ENCODE results near the gene DCANP1.

DCANP1 gene

DNA sequence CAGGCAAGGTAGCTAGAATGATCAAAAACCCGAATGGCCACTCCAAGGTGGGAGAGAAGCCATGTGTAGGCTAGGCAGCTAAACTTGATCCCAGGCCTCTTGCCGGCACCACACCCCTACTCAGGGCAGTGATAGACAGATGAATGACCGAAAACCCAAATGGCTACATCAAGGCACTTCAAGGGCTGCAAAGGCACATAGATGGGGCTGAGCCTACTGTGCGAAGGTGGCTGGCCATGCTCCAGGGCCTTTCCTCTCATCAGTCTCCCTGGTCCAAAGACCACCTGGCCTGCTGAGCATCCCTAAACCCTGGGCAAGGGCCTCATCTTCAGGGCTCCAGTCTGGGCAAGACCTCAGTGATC, 8.7 kb upstream of the DCANP1 start:
- no peak for FAIRE-seq

DNA sequence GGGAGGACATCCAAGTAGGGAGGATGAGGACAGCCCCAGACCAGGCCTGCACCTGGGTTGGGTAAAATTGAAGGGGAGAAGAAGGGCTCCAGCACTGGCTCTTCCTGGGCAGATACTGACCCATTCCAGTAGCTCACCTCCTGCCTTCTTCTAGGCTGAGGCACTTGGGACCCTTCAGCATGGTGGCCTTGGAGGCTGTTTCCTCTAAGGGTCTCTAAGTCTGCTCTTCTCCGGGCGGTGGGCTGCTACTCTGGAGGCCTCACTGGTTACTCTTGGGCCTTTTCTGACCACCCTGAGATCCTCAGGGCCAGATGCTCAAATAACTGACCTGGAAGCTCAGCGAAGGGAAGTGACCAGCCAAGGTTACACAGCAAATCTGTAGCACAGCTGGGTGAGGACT, 7.8 kb upstream of the DCANP1 start:
- no peak for FAIRE-seq

DNA sequence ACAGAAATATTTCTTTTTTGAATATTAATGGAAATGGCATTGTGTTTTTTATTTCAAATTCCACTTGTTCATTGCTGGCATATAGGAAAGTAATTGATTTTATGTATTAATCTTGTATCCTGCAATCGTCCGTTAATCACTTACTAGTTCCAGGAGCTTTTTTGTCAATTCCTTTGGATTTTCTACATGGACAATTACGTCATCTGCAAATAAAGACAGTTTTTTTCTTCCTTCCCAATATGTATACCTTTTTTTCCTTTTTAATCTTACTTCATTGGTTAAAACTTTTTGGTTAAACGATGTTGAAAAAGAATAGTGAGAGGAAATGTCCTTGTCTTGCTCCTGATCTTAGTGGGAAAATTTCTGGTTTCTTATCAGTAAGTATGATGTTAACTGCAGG, 6.5 kb upstream of the DCANP1 start:
- no peak for FAIRE-seq

DNA sequence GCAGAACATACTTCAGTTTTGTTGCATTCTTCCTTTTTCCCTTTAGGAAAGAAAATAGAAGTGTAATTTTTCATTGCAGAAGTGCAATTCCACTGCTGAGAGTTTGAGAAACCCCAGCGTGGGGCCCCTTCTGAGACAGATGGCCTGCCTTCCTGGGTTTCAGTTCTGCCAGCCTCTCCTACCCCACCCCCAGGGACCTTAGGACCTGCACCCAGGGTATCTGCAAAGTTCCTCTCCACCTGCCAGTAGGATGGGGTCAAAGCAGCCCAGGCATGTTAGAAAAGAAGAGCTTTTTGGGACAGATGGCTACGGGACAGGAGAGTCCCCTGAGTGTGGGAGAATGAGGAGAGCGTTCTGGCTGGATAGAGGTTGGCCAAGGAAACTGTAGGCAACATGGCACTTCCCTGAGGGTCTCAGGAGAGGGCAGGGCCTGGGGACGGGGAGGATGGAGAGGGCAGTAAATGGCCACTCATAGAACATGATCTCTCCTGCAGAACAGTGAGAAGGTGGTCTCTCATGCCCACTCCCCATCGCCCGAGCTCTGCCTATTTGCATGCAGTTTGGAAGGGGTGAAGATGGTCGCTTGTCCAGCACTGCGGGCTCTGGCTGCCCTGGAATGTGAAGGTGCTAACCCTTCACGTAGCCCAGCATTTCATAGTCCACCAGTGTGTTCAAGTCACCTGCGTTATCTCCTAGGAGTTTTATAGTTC, 5.3 kb upstream of the DCANP1 start, which contains the start of gene TIFAB:
Gene TIFAB, minus strand, starts transcription at position 31 of the 710 bp plus-strand sequence. CDS start 2,412 bp downstream, outside the sequence.
- no peak for FAIRE-seq

DNA sequence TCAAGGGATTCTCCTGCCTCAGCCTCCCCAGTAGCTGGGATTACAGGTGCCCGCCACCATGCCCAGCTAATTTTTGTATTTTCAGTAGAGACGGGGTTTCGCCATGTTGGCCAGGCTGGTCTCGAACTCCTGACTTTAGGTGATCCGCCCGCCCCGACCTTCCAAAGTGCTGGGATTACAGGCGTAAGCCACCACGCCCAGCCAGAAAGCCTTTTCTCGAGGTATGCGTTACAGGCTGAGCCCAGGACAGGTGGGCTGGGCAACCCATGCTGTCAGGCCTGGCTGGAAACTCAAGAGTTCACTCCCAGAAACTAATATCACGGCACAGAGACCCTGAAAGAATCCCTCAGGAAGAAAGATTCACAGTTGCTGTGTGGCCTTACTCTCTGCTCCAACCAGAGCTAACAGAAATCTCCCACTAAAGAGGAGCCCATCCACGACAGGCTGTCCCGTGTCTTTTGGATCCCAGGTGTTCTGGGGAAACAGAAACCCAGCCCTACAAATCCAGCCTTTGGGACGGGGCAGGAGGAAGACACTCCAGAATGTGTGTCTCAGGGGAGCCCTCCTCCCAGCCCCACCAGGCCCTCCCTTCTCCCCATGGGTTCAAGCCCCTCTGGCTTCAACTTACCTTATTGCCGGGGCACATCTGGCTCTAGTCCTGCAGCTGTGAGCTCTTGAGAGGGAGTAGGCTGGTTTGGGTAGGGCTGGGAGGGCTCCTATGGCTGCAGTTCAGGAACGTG, 4.6 kb upstream of the DCANP1 start:
- no peak for FAIRE-seq

DNA sequence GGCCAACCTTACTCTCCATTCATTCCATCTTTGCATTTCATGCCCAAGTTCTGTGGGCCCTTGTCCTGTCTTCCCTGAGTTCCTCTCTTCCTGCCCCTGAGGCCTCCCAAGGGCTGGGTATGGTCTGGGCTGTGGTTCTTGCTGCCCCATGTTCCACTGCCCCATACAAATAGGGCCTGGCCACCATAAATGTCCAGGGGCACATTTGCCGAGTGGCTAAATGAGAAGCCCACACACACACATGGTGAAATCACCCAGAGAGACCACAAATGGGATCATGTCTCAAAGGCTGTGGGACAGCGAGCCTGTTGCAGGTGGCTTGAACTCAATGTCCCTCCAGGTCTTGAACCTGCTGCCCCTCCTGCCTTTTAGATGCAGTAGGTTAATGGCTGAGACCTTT, 3.8 kb upstream of the DCANP1 start:
- FAIRE-seq = no peak

DNA sequence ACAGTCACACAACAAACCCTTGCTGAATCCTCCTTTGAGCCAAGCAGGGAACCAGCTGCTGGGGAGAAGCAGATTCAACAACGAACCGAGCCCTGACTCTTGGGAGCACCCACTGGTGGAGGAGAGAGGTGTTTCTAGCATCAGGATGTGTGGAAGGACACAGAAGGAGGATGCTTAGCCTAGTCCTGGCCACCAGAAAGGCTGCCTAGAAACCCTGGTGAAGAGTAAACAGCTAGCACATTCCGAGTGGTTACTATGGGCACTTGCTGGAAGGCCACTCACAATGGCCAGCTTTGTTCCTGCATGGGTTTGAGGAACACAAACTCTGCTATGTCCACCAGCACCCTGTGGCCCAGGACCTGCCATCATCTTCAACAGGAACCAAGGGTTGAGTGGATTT, 3.2 kb upstream of the DCANP1 start:
- FAIRE-seq = no peak

DNA sequence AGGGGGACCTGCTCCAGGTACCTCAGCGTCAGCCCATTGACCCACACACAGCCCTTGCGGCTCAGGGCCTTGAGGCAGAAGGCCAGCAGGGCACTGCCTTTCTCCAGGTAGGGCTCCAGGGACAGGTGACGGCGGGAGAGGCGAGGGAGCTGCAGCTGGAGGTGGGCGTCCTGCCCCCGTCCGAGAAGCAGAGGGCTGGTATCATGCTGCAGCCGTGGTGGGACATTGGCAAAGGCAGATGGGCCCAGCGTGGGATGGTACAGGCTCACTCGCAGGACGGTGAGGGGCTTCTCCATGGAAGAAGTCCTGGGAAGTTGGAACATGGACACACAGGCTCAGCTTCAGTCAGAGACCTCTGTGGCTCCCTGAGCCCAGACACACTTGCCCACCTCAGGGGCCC, 2.5 kb upstream of the DCANP1 start:
- FAIRE-seq = no peak

DNA sequence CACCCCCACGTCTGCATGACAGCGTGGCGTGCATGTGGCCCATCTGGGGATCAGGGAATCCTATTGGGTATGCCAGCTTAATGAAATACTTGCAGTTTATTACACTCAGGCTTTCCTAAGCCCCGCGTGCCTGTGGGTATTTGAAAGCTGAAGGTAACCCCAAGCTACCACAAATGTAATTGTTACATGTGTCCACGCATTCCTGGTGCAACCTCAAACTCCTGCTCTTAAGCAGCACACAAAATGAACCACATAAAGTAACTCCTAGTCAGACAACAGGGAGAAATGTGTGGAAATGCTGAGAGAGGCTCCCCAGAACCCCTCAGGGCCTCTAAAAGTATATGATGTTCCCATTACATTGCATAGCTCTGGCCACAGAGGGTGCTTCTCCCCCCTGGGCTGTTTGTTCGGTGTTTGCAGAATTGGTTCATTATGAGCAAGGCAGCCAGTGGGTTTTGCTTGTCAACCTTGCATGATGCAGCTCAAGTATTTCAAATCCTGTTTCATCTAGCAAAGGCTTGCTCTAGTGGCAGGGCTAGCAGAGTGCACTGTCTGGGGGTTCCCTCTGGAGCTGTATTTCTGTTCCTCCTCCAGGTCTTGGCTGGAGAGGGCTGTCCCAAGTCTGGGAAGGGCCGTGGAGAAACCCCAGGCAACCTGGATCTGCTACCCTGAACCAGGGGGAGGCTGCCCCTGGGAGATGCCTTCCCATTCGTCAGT, 1.8 kb upstream of the DCANP1 start:
- no peak for FAIRE-seq

DNA sequence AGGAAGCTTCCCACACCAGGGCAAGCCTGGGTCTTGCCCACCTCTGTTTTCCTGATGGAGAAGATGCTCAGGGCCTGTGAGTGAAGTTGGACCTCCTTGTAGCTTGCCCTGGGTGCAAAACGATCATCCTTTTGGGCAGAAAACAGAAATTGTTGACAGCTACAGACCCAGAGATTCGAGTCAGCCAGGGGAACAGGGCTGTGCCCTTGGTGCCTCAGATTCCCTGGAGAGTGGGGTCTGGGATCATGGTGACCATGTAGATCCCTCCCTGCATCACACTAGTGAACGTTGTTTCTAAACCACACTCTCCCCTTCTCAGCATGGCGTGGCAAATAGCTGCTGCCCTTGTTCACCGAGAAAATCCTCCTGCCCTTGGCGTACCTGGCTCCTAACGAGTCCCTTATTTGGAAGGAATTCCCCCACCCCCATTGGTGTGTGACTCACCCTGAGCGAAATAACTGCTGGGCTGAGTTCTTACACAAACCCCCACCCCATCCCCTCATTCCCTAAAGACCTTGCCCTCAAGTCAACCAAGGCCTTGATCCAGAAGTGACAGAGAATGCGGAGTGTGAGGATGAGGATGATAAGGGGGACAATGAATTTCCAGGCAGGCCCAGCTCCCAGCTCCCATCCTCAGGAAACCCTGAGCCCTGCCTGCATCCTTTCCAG, 1.1 kb upstream of the DCANP1 start:
- FAIRE-seq = no peak

DNA sequence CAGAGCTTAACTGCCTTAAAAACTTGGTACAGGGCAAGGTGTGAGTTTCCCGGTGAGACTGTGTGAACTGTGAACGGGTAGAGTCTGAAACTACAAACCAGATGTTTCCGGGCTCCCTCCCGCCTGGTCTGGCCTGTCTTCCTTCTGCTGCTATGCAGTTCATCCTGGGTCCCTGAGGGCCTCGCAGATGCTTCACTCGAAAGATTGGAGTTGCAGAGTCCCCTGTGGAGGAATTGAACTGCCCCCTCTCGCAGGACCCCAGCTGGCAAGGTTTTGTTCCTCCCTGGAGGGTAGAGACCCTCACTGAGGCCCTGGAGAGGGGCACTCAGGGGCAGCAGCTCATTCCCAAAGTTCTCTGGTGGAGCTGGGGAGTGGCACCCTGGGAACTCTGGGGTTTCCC, 533 bp downstream of the DCANP1 start:
- FAIRE-seq = no peak

DNA sequence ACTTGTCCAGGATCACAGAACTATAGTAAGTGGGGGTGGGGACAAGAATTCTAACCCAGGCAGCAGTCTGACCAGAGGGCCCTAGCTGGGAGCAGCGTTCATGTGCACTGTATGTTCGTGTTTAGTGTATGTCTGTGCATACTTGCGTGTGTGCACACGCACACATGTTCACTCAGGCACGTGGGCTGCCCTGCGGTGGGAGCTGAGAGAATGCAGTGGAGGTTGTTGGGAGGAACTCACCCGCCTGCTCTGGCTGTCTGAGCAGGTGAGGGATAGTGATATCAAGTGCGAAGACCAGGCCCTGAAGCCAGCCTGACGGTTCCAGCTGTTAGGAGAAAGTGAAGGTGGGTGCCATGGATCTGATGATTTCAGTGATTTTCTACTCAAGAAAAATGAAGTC, 942 bp downstream of the DCANP1 start:
- no peak for FAIRE-seq

DNA sequence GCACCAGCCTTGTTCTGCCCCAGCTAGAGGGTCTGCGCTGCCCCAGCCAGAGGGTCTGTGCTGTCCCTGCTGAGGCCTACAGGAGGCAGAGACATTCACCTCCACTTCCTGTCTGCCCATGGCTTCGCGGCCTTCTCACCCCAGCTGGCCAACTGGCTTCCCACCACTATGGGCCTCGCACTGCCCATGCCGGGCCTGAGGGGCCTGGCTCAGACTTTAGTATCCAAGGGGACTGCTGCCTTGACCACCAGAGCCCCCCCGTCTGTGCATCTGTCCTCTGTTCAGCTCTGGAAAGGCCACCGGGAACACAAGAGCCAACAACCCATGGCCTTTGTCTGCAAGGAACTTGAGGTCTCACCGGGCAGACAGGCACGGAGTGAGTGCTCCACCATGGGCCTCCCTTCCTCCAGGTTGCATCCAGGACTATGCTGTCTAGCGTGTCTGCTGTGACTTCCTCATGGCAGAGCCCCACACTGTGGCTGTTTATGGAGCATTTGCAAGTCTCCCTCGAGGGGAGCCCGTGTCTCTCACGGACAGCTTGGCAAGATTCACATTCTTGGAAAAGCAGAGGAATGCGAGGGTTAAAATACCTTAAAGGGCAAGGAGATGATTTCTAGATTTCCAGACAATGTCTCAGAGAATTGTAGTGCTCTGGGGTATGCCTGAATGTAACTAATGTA, 1.7 kb downstream of the DCANP1 start:
- FAIRE-seq = no peak

DNA sequence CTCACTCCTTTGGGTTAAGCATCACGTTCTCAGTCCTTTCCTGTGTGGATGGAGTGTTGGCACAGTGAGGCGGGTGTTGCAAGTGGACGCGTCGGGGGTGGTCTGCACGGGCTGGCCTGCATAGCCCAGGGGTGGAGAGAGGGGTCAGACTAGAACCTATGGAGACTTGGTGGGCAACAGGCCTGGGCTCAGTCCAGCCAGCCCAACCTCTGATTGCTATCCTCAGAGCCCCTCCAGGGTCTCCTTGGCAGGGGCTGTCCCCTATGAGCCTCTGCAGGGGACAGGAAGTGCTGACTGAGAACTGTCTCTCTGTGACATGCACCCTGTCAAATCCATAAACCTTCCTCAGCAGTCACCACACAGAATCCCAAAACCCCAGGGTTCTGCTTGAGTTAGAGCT, 2.3 kb downstream of the DCANP1 start:
- no peak for FAIRE-seq

DNA sequence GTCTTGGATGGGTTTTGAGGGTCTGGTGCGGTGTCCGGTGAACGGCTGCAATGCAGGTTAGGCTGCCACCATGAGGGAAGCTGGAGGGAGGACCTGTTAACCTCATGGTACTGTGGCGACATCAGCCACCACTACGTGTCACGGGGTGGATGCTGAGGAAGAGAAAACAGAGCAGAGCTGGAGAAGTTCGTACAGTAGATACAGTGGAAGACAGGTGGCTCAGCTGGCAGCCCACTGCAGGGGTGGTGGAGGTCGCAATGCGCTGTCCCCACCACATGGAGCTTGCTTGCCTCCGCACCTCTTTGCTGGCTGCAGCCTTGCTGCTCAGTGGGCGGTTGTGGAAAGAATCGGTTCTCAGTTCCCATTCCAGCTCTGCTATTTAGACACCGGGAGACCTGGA, 2.8 kb downstream of the DCANP1 start:
- FAIRE-seq = no peak

DNA sequence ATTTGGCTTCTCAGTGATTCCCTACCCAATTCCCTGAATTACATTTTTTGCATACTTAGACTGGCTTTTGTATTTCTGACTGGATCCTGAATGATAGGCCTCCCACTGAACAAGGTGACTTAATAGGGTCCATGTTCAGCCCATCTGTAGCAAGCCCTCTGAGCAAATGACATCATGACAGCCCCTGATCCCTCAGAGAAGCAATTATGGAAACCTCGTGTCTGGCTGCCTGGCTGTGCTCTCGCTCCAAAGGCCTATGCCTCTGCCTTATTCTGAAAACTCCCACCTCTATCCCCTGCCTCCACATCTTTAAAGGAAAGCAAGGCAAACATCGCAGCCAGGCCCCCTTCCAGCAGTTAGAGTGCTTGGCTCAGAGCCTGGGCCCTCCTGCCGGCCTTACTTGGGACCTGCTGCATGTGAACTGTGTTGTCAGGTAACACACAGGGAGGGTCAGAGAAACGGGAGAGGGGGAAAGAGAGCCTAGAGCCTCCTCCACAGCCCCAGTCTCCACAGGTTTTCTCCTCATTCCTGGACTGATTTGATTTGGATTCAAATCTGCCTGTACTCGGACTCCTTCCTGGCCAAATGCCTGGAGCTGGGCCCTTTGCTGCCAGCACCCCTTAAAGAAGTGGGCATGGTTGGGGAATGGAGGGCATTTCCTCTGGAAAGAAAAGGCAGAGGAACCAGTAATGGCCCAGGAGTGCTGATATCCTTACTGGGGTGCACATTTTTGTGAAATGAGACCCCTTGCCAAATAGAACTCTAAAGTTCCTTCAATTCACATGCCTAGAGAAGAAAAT, 3.8 kb downstream of the DCANP1 start:
- no peak for FAIRE-seq

DNA sequence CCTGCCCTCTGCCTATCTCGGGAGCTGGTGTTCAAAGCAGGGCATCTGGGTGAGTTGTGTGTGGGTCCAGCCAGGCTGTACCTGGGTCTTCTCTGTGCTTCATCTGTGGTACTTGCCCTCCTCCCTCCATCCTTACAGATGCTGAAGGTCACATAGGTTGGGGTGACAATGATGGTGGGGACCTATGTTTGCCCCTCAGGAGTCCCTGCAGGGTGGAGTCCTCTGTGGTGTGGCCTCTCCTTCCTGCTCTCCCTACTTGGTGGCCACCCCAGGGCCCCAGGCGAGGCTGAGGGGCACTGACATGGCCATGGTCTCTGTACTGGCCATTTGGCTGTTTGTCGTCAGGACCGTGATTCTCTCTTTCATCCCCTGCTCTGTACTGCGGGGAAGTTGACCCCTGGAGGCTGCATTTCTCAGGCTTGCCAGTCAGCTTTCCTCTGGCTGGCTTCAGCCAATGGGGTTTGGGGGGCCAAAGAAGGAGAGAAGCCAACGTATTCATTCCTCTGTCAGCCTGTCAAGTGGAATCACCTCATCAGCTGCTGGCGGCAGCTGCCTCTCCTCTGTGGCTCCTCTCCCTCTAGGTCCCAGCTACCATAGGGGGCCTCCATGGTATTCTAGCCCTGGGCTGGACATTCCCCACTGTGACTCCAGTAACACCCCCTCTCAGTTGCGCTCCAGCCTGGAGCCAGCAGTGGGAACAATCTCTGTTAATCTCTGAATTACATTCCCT, 4.6 kb downstream of the DCANP1 start:
- FAIRE-seq = no peak

DNA sequence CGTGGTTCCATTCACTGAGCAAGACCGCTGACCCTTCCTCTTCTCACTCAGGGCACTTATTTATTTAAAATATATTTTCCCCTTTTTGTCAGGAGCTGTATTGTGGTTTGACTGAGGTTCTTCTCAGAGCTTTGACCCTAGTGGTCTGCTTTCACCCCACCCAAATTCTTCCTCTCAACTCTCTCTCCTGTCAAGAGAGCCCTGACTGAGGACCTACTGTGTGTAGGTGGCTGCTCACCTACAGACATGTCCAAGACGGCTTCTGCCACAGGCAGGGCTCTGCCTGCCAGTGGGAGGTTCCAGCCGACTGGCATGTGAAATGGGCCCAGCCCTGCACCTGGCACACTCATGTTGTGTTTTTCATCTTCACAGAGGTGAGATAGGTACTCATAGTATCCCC, 5.2 kb downstream of the DCANP1 start:
- no peak for FAIRE-seq

DNA sequence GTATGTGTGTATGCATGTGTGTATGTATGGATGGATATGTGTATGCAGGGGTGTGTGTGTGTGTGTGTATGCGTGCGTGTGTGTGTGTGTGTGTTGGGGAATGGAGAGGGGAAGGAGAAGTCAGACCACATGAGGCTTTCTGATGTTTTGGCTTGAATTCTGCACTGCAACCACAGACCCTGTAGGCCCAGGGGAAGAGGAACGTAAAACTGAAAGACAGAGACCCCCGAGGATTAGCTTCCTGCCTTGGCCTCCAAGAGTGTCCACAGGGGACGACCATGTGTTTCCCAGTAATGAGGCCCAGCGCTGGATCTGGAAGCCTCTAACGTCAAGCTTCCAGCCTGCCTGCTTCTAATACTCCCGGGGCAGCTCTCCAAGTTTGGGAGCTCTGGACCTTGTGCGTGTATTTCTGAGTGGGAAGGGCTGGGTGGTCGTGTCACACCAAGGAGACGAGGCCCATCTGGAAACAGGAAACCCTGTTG, 5.8 kb downstream of the DCANP1 start:
- FAIRE-seq = no peak

DNA sequence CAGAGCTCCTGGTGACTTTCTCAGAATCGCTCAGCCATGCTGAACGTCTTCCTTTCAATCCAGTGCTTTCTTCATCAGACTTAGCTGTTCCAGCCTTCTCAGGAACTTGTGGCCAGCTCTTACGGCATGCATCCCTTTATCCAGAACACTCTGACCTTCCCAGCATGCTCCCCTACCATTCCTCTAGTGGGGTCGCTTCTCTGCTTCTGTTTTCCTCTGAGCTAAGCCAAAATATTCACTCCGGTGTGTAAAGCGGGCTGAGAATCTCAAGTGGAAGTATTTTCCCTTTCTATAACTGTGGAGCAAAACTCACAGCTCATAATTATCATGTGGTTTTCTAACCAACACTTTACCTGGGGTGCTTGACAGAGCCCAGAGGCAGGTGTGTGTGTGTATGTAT, 6.2 kb downstream of the DCANP1 start:
- no peak for FAIRE-seq

All from islet of Langerhans (tissue), 1 donor.